GM19023 (cell line): ENCODE results near the gene LRTM1.

ENCODE experiments used
- ATAC-seq: cut with Tn5 transposase; IDR thresholded peaks from one replicate; pipeline ENCODE4 v1.9.1; 2021; ENCODE audit warnings: mild to moderate bottlenecking, moderate library complexity; ENCODE audit not compliant: unreplicated experiment

Gene LRTM1

GRCh38 chr3:54941690-54942362 is 14.0 kb upstream of the LRTM1 start:
- ATAC-seq = no peak

GRCh38 chr3:54940971-54941370 is 13.1 kb upstream of the LRTM1 start:
- no peak for ATAC-seq

GRCh38 chr3:54939557-54940300 is 11.9 kb upstream of the LRTM1 start:
- ATAC-seq = no peak

- ATAC-seq = no peak
Observed at GRCh38 chr3:54936561-54936960, 8.7 kb upstream of the LRTM1 start.

- no peak for ATAC-seq
Observed at GRCh38 chr3:54935869-54936268, 8.0 kb upstream of the LRTM1 start.

GRCh38 chr3:54932606-54933005 is 4.7 kb upstream of the LRTM1 start:
- ATAC-seq = no peak

GRCh38 chr3:54931182-54931581 is 3.3 kb upstream of the LRTM1 start:
- no peak for ATAC-seq

GRCh38 chr3:54918516-54918915 is 9.3 kb downstream of the LRTM1 start:
- no peak for ATAC-seq

GRCh38 chr3:54917862-54918261 is 10.0 kb downstream of the LRTM1 start:
- no peak for ATAC-seq

GRCh38 chr3:54917174-54917573 is 10.7 kb downstream of the LRTM1 start:
- ATAC-seq = no peak

- ATAC-seq = no peak
Observed at GRCh38 chr3:54916732-54917131, 11.1 kb downstream of the LRTM1 start.

GRCh38 chr3:54915976-54916375 is 11.9 kb downstream of the LRTM1 start:
- ATAC-seq = no peak

GRCh38 chr3:54915181-54915580 is 12.7 kb downstream of the LRTM1 start:
- ATAC-seq = no peak

- no peak for ATAC-seq
Observed at GRCh38 chr3:54914180-54914579, 13.7 kb downstream of the LRTM1 start.

GRCh38 chr3:54909191-54909590 is 18.7 kb downstream of the LRTM1 start:
- ATAC-seq = no peak

GRCh38 chr3:54906763-54907162 is 21.1 kb downstream of the LRTM1 start:
- ATAC-seq = no peak

- no peak for ATAC-seq
Observed at GRCh38 chr3:54905920-54906319, 21.9 kb downstream of the LRTM1 start.

- no peak for ATAC-seq
Observed at GRCh38 chr3:54905261-54905888, 22.5 kb downstream of the LRTM1 start.

GRCh38 chr3:54901906-54902685 is 25.8 kb downstream of the LRTM1 start:
- no peak for ATAC-seq

GRCh38 chr3:54900838-54901591 is 26.8 kb downstream of the LRTM1 start:
- no peak for ATAC-seq

GRCh38 chr3:54899273-54899672 is 28.6 kb downstream of the LRTM1 start:
- no peak for ATAC-seq
